NCI-H187 (cell line): Measurements from ENCODE around the gene PTPN3.
"Not testable (repeated sequence)": the region's sequence is repeated elsewhere in the genome, so short reads cannot be mapped to it uniquely, and the experiment has no call there.

Experiments used
- DNase-seq, 2 experiments: peaks; one replicate each; lab custom pipeline; 2025; lab: John Stamatoyannopoulos, UW

The PTPN3 gene

GRCh38 chr9:109387206-109387605, 110.9 kb downstream of the PTPN3 start:
- DNase-seq, result no peak

DNA sequence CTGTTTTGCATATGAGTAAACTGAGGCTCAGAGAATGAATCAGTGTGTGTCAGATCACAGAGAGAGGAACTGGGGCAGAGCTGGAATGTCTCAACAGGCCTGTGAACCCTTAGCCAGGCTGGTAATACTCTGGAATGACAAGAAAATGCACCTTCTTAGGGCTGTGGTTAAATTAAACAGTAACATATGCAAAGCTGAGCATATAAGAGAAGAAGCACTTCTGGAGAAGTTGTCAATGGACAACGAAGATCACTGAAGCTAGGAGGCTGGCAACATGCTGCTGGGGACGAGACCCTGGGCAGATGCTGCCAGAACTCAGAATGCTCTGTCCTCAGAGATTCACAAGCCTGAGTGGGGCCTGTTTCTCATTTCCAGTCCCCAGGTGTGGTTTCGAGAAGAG, 112.6 kb downstream of the PTPN3 start:
- DNase-seq, result no peak

DNA sequence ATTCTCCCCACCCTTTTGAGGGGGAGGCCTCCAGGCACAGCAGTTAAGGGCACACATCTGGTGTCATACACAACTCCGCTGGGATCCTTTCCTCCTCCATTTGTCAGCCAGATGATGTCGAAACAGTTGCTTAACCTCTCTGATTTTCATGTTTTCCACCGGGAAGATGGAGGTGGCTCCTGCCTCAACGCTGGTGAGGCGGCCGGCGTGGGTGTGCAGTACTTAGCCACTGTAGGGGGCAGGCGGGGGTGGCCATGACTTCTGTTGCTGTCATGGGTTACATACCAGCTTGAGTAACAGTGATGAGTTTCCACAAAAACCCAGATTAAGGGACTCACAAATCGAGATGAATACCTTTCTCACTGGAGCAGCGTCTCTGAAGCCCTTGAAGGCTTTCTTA, 114.2 kb downstream of the PTPN3 start:
- no peak for DNase-seq

GRCh38 chr9:109383356-109383755, 114.8 kb downstream of the PTPN3 start:
- no peak for DNase-seq

- DNase-seq, result no peak
Measured at GRCh38 chr9:109382585-109382984, 115.5 kb downstream of the PTPN3 start.

DNA sequence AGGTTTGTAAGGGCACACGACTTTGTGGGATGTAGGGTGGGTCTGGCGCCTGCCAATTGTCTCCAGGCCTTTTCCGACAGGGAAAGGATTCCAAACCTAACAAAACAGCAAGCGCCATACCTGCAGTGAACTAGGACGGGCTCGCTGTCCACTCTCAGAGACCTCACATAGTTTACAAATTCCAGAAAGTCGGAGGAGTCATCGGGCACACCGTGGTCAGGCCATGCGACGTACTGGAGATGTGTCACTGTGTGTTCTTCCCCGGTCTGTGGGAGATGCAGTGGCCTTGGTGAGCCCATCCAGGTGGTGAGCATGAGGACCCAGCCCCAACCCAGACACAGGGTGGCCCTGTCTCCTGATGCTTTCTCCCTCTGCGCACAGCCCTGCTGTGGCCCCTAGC, 115.9 kb downstream of the PTPN3 start:
- no peak for DNase-seq

- DNase-seq, result no peak
Measured at GRCh38 chr9:109381011-109381729, 116.9 kb downstream of the PTPN3 start.

GRCh38 chr9:109379513-109379912, 118.6 kb downstream of the PTPN3 start:
- DNase-seq, result no peak

DNA sequence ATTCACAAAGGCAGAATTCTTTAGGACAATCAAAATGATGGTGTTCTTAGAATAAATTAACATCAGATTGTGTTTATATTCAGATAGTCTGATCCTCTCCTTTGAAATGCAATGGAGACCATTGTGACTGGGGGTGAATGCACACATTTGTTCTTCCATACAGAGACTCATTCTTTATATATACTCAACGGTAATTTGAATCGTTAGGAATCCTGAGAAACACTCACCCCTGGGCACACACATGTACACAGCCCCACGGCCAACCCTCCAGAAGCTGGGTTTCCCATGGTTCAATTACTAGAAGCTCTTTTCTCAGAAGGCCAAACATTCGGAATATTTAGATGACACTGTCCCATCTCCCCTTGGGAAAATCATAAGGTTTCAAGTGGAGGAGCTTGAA, 119.8 kb downstream of the PTPN3 start:
- DNase-seq, result no peak

- DNase-seq, result no peak
Measured at GRCh38 chr9:109372246-109372645, 125.9 kb downstream of the PTPN3 start.

- no peak for DNase-seq
Measured at GRCh38 chr9:109371374-109371773, 126.7 kb downstream of the PTPN3 start.

DNA sequence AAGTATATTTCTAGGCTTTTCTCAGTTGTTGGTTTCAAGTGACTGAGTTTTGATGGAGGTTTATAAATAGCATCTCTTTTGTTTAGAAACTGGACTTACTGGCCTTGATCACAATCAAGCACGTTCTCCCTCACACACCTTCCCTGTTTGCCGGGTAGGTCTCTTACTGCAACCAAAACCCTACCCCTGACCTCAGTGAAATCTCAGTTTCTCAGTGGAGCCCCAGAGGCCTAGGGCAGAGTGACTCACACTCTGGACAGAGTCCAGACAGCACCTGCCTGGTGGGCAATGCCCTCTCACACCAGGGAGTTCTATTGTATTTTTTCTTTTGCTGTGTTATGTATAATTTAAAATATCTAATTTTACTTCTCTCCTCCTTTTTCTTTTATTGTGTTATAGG, 128.8 kb downstream of the PTPN3 start:
- no peak for DNase-seq

- no peak for DNase-seq
Measured at GRCh38 chr9:109360771-109361170, 137.3 kb downstream of the PTPN3 start.

- DNase-seq, result not testable (repeated sequence)
Measured at GRCh38 chr9:109358968-109359603, 139.0 kb downstream of the PTPN3 start.

- no peak for DNase-seq
Measured at GRCh38 chr9:109355564-109356297, 142.4 kb downstream of the PTPN3 start.

DNA sequence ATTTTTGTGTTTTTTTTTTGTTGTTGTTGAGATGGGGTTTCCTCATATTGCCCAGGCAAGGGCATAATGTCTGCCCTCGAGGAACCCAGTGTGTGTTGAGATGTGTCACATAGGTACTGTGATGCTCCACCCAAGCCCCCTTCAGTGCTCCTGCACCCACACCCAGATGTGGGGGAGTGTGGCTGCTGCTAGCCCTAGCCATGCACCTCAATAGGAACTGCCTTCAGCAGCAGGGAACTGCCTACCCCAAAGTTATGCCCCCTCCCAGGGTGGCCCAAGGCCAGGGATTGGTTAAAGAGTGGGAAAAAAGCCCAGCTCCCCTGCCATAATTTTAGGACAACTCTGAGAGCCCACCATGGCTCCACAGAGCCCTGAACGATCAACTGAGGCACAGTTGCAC, 143.9 kb downstream of the PTPN3 start:
- DNase-seq, result no peak

DNA sequence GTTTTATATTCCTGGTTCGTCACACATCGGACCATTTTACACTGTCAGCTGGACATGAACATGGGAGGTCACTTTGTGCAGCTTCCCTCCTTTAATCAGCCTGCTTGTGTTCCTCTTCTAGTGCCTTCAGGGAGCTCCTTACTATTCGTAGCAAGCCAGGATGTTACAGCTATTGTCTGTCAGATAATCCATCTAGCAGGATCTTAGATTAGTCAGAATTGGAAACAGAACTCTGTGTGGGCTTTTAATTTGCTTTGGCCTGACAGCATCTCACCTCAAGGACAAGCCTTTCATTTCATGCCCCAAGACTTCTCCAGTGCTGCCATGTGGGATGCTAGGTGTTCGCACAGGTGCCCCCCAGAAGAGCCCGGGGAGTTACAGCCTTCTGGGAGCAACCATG, 147.1 kb downstream of the PTPN3 start:
- no peak for DNase-seq

DNA sequence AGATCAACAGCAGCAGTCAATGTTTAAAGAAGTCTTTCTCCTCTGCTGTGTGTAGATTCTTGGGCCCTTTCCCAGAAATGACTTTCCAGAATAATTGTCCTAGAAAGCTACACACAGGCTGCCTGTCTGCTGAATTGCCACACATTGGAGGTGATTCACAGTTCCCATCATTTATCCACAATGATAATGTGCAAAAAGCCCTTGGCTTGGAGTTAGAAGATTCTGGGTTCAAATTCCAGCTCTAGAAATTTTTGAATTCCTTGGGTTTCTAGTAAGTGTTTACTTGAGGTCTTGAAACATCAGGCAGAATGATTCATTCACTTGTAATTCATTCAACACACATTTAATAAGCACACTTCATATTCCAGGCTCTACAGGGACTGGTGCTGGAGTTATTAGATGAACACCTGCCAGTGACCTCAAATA, 148.7 kb downstream of the PTPN3 start:
- no peak for DNase-seq

- DNase-seq, result no peak
Measured at GRCh38 chr9:109346904-109347303, 151.2 kb downstream of the PTPN3 start.

GRCh38 chr9:109344866-109345265, 153.2 kb downstream of the PTPN3 start:
- no peak for DNase-seq

GRCh38 chr9:109342878-109343277, 155.2 kb downstream of the PTPN3 start:
- no peak for DNase-seq

- DNase-seq, result no peak
Measured at GRCh38 chr9:109341561-109341960, 156.5 kb downstream of the PTPN3 start.

DNA sequence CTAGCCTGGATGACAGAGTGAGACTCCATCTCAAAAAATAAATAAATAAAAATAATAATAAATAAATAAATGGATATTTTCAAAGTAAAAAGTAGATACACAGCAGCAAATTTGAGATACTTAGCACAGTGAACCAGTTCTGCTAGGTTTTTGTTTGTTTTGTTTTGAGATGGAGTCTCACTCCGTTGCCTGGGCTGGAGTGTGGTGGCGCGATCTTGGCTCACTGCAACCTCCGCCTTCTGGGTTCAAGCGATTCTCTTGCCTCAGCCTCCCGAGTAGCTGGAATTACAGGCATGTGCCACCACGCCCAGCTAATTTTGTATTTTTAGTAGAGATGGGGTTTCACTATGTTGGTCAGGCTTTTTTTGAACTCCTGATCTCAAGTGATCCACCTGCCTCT, 157.1 kb downstream of the PTPN3 start:
- not testable (repeated sequence) for DNase-seq
